Liver (tissue), 4 donors: ENCODE results near the gene SLC39A6. TPM values are rescaled to one million over a fixed set of nuclear protein-coding genes. Genes with fewer than 3 reads are reported as not detected.

Experiments used
- polyA plus RNA-seq, 2 donors: library from polyadenylated mRNA; stranded (reverse) in 1 of 2; unstranded in 1 of 2; fragments of 200-250 nt in 1 of 2; fragments of >200 nt in 1 of 2; fragmentation: Nextera tagmentation in 1 of 2; extraction: Ambion mirVana in 1 of 2; gene quantifications; one replicate each; pipeline versions ENCODE4 v1.2.1 to v1.2.3, GENCODE V29; 2013 to 2015
- total RNA-seq, 2 donors: library from RNA; depleted of rRNA; stranded (reverse); fragments of >200 nt; gene quantifications; one replicate each; pipeline ENCODE4 v1.2.3, GENCODE V29; 2014
- donor health status: healthy.
- donor health status: healthy.
- donor health status: healthy.

The SLC39A6 gene
- total and polyA plus RNA-seq, 4 donors, result 4.6 to 16.6 (median 8.3) TPM

Other genes with a start within 250 kb of the SLC39A6 start
- gene RPRD1A, start 61.8 kb downstream of the SLC39A6 start, total RNA-seq, result 10 to 100 TPM; 20.5 to 29.5 TPM
- gene RPRD1A, start 61.8 kb downstream of the SLC39A6 start, polyA plus RNA-seq, result 10 to 100 TPM; 11.8 to 12.7 TPM
- 10 to 100 TPM; 51.7 to 78.1 TPM for gene ELP2, start 559 bp upstream of the SLC39A6 start, total RNA-seq
- gene ELP2, start 559 bp upstream of the SLC39A6 start, polyA plus RNA-seq, result 10 to 100 TPM; 27.3 to 50.0 TPM
- 10 to 100 TPM in 1 of 2 donors, 1 to 10 TPM in 1; 1.9 to 27.0 TPM for gene MOCOS, start 58.2 kb upstream of the SLC39A6 start, total RNA-seq
- 10 to 100 TPM; 13.0 to 20.9 TPM for gene MOCOS, start 58.2 kb upstream of the SLC39A6 start, polyA plus RNA-seq
- 1 to 10 TPM; 1.2 to 1.3 TPM for gene FHOD3, start 168.4 kb upstream of the SLC39A6 start, total RNA-seq
- gene FHOD3, start 168.4 kb upstream of the SLC39A6 start, polyA plus RNA-seq, result under 1 TPM in 1 of 2 donors, not detected in 1; 0.57 TPM